HG02610 (cell line): ENCODE measurements around the gene CDHR5.
"Not testable (repeated sequence)": the region's sequence is repeated elsewhere in the genome, so short reads cannot be mapped to it uniquely, and the experiment has no call there.

Source experiments
- ATAC-seq: cut with Tn5 transposase; IDR thresholded peaks from one replicate; pipeline ENCODE4 v1.9.1; 2021; ENCODE audit warnings: mild to moderate bottlenecking, moderate library complexity; ENCODE audit not compliant: unreplicated experiment

CDHR5 gene

DNA sequence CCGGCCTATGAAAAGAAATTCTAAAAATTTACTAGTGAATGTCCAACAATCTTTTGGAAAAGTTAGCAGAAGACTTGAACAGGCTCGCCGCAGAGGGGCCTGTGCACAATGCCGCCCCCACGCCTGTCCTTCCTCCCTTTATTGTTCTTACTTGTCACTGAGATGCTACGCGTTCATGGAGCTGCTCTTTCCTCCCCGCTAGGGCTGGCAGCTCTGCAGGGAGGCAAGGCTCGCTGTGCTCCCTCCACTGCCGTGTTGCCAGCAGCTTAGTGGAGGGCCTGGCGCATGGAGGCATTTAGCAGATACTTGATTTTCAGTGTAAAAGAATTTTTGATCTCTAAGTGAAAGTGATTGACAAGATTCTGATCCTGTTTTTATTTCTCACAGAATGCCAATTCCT is 33.8 kb downstream of the CDHR5 start:
- no peak for ATAC-seq

DNA sequence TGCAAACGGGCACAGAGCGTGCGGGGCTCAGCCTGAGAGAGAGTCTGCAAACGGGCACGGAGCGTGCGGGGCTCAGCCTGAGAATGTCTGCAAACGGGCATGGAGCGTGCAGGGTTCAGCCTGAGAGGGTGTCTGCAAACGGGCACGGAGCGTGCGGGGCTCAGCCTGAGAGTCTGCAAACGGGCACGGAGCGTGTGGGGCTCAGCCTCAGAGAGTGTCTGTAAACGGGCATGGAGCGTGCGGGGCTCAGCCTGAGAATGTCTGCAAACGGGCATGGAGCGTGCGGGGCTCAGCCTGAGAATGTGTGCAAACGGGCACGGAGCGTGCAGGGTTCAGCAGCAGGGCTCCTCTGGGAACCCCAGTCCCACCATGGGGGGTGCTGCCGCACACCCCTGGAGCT is 35.0 kb downstream of the CDHR5 start:
- no peak for ATAC-seq

DNA sequence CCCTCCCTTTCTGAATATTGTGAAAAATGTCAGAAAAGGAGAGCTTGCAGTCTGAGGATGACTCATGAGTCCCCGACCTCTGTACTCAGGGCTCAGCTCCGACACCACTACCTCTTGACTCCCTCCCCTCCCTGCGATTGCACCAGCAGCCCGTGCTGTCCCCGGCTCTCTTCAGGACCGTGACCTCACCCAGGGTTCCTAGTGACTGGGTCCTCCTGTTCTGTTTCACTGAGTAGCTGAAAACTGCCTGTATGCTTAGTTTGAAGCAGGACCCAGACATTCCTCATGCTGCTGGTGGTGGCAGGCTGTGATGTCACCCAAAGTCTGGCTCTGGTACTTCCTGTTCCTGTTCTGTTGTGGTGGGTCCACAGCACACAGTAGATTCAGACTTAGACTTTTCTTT is 36.8 kb downstream of the CDHR5 start:
- no peak for ATAC-seq

GRCh38 chr11:587546-587945 is 37.2 kb downstream of the CDHR5 start:
- ATAC-seq = no peak

DNA sequence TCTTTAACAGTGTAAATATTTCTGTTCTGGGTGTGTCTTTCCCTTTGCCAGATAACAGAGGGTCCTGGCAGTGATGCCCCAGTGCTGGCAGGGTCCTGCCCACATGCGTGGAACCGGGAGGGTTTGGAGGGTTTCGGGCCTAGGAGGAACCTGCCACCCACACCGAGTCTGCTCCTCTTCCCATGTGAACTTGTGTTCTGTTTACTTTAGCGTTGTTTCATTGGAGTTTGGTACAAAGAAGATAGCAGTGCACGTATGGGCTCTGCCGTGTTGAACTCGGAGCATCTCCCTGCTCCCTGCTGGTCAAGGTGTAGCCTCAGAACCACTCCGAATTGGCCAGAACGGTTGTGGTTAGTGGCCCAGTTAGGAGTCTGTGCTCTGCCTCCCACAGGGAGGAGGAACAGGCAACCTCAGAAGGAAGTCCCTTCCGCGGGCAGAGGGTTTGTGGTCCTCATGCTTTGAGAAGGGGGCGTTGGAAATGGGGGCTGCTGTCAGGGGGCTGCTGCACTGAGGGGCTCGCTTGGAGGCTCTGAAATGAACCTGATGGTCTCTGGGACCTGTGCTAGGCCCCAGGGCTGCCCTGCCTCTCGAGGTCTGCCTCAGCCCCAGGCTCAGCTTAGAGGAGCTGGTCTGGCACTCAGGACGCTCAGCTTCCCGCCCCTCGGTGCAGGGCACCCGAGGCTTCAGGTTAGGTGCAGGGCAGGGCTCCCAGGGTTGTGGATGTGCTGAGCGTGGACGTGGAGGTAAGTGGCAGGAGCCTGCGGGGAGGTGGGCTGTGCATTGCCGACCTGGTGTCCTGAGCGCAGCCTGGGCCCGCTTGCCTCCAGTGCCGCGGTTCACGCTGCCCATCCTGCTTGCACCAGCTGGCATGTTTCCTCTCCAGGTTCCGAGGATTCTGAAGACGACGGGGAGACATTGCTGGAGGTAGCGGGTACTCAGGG is 38.1 kb downstream of the CDHR5 start:
- no peak for ATAC-seq

DNA sequence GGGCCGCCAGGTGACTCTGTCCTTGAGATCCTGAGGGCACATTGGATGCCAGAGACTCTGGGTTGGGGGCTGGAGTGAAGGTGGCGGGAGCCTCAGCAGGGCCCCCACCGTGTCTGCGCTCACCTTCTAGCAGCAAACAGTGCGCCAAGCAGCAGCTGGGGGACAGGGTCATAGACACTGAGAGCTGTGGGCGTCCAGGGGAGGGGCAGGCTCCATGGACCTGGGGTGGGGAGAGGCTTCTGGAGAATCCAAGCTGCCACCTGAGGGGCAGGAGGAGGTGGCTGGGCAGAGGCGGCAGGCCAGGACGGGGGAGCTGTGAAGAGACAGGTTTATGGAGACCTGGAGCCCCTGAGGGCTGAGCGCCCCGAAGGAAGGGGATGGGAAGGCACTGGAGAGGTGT is 40.5 kb downstream of the CDHR5 start:
- no peak for ATAC-seq

DNA sequence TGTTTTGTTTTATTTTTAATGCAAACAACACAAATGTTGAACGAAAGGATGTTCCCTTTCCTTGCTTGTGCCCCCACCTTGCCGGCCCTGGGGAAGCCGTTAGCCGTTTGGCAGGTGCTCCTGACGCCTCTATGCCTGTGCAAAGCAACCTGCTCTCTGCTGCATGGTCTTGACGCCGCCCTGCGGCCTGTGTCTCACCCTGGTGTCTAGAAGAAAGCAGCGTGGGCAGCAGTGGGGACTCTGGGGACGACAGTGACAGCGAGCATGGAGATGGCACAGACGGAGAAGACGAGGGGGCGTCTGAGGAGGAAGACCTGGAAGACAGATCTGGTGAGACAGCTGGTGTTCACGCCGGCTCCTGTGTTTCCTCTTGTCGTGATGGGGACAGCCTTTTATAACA is 43.0 kb downstream of the CDHR5 start:
- no peak for ATAC-seq

DNA sequence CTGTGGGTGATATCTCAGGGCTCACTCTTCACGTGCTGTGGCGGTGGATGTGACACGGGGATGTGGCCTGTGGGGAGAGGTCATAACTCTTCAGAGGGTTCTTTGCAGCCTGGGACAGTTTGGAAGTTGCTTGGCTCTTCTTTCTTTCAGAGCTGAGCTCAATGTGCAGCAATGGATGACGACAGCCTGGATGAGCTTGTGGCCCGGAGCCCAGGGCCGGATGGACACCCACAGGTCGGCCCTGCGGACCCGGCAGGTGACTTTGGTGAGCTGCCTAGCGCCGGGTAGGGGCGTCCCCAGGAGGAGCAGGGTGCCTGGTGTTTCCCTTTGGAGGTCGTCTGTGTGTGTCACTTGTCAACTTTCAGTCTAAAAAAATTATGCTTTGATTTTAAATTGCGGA is 43.4 kb downstream of the CDHR5 start:
- no peak for ATAC-seq

- no peak for ATAC-seq
Measured at GRCh38 chr11:579830-580601, 44.7 kb downstream of the CDHR5 start.

GRCh38 chr11:578276-579035 is 46.3 kb downstream of the CDHR5 start:
- no peak for ATAC-seq

- ATAC-seq = no peak
Measured at GRCh38 chr11:577611-577894, 47.2 kb downstream of the CDHR5 start.

DNA sequence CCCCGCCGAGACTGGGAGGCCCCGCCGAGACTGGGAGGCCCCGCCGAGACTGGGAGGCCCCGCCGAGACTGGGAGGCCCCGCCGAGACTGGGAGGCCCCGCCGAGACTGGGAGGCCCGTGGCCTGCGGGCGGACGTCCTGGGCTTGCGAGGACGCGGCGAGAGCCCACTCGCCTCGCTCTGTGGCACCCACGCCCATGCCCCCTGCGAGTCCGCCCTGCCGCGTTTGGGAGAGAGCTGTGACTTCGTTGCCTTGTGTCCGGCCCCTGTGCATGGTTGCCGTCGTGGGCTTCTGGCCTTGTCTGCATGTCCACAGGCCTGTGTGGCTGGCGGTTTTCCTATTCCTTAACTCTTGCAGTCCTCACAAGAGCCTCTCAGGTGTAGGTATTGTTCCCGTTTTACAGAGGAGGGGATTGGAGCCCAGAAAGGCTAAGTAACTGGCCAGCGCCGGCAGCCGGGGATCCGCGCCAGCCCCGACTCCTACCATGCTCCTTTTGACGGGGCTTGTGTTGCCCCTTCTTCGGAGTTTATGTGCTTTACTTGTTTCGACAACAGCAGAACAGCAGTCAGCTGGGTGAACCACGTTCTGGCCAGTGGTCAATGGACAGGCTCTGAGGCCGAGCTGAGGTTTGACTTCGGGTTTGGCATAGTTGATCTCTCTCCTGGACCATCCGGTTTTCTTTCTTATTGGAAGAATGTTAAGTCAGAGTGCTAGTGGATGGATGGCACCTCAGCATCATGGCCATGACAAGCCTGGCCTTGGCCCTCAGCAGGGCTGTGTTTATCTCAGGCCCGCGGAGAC is 47.7 kb downstream of the CDHR5 start:
- no peak for ATAC-seq

GRCh38 chr11:575996-576768 is 48.6 kb downstream of the CDHR5 start, which contains the start of gene PHRF1:
PHRF1 (plus strand) TSS chr11:576470; CDS start chr11:581513, 5,043 bp downstream.
- ATAC-seq = peak; percentile 79

DNA sequence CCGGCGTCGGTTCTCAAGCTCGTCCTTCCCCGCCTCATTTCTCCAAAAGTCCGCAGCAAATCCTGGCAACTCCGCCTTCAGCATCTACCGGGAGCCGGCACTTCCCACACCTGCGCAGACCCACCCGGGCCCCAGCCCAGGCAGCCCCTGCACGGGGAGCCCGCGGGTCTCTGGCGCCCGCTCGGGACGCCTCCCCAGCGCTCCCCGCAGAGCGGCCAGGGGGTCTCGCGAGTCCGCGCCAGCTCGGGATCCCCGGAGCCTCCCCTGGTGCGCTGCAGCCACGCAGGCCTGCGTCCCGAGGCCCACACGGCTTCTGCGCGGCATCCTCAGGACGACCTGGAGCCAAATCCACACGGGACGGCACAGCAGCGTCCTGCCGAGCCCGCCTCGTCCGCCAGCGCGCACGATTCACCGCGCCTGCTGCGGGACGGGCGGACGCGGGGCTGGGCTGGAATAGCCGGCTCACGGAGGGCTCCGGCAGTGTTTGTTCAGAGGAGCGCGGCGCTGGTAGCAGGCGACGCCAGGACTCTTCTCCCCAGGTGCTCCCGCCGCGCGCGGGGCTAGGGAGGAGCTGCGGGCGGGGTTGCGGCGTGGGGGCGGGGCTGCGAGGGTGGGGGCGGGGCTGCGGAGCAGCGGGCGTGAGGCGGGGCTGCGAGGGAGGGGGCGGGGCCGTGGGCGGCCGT is 49.3 kb downstream of the CDHR5 start:
- no peak for ATAC-seq

DNA sequence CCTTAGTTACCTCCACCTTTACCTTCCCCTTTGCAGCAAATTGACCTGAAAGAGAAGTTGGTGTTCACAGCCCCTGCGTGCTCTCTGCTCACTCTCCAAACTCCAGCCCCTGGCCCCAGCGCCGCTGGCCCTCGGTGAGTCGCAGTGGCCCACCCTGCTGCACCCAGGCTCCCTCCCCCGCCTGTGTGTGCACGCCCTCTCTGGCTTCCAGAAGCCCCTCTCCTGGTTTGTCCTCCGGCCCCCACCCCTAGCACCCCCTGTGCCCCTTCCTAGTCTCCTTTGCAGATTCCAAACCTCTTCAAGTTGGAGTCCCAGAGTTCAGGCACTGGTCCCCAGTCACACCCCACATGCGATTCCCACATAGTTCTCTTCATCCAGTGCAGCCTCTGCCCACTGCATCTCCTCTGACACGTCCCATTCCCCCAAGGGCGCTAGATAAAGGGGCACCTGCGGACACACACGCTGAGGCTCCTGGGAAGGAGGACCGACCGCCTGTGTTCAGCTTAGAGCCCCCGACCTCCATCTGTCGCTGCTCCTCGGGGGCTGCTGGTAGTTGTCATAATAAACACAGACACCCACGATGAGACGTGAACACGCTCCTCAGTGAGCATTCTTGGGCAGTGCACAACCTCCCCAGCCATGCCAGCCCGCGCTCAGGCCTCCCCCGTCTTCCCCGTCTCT is 50.0 kb downstream of the CDHR5 start:
- no peak for ATAC-seq

- not testable (repeated sequence) for ATAC-seq
Measured at GRCh38 chr11:574031-574570, 50.7 kb downstream of the CDHR5 start.

- no peak for ATAC-seq
Measured at GRCh38 chr11:573146-573759, 51.5 kb downstream of the CDHR5 start.

DNA sequence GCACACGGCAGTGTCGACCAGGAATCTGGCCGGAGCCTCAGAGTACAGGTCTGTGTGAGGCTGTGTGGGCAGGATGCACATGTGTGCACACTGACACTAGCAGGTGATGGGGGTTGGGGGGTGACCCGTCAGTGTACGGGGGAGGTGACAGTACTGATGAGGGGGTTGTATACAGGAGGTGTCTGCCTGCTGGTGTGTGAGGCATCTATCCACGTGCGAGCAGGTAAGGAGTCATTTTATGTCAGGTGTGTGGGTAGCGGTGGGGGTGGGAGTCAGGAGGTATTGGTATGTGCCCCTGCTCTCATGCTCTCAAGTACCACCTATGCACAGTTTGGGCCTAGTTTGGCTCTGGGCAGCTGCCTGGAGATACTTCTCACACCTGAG is 53.0 kb downstream of the CDHR5 start:
- ATAC-seq = no peak
